Progenitor cell of endocrine pancreas (in vitro differentiated cells): ENCODE data around the gene TMEM205. TPM values are rescaled to one million over a fixed set of nuclear protein-coding genes. Genes with fewer than 3 reads are reported as not detected.
"Not testable (repeated sequence)": the region's sequence is repeated elsewhere in the genome, so short reads cannot be mapped to it uniquely, and the experiment has no call there.

Experiments
- DNase-seq: peaks from one replicate; pipeline ENCODE4 v3.0.0; 2021; ENCODE audit warnings: low spot score; ENCODE audit not compliant: unreplicated experiment
- H3K27ac Mint-ChIP-seq: 2 replicates; pipeline ENCODE4 v1.8.0; 2021; ENCODE audit warnings: mild to moderate bottlenecking, moderate library complexity, mixed read lengths
- H3K27me3 Mint-ChIP-seq: 2 replicates; pipeline ENCODE4 v1.8.0; 2021; ENCODE audit warnings: mixed read lengths
- H3K36me3 Mint-ChIP-seq: 2 replicates; pipeline ENCODE4 v1.8.0; 2022; ENCODE audit warnings: mixed read lengths; ENCODE audit not compliant: insufficient read depth
- H3K4me1 Mint-ChIP-seq: 2 replicates; pipeline ENCODE4 v1.8.0; 2021; ENCODE audit warnings: low read depth, mixed read lengths
- H3K4me3 Mint-ChIP-seq: 2 replicates; pipeline ENCODE4 v1.8.0; 2021; ENCODE audit warnings: low read depth, mild to moderate bottlenecking, moderate library complexity, mixed read lengths
- H3K9me3 Mint-ChIP-seq: 2 replicates; pipeline ENCODE4 v1.8.0; 2021; ENCODE audit warnings: low read depth, mixed read lengths
- CTCF ChIP-seq: fragments of 200-600 bp; sonication (generic); IDR thresholded peaks from one replicate; pipeline ENCODE4 v1.5.0; 2021; ENCODE audit warnings: antibody characterized with exemption, mild to moderate bottlenecking; ENCODE audit not compliant: unreplicated experiment
- total RNA-seq: library from RNA; stranded (reverse); gene quantifications from 2 replicates; pipeline ENCODE4 v1.2.1, GENCODE V29; 2021

Gene TMEM205
- total RNA-seq, 1 donor from 2014 or later = 51.1 TPM

GRCh38 chr19:11359421-11359820, 13.4 kb upstream of the TMEM205 start:
- H3K9me3 Mint-ChIP-seq = no peaks in the 10 kb centered on the region
- H3K4me1 Mint-ChIP-seq = peaks cover 9% of the 10 kb centered on the region
- DNase-seq = no peak
- TF ChIP-seq CTCF = no peak
- no peak overlapping the region for H3K27ac Mint-ChIP-seq
- no peaks in the 10 kb centered on the region for H3K36me3 Mint-ChIP-seq
- peaks cover 59% of the 10 kb centered on the region for H3K27me3 Mint-ChIP-seq
- H3K4me3 Mint-ChIP-seq = no peak overlapping the region

- H3K36me3 Mint-ChIP-seq = no peaks in the 10 kb centered on the region
- H3K27me3 Mint-ChIP-seq = peaks cover 56% of the 10 kb centered on the region
- DNase-seq = no peak
- H3K27ac Mint-ChIP-seq = peak overlapping the region; percentile 45
- no peaks in the 10 kb centered on the region for H3K9me3 Mint-ChIP-seq
- peaks cover 9% of the 10 kb centered on the region for H3K4me1 Mint-ChIP-seq
- no peak for TF ChIP-seq CTCF
- peak overlapping the region; percentile 64 for H3K4me3 Mint-ChIP-seq
These were observed 10.8 kb upstream of the TMEM205 start for GRCh38 chr19:11356676-11357550.

- no peak for TF ChIP-seq CTCF
These were observed 10.0 kb upstream of the TMEM205 start for GRCh38 chr19:11356074-11356397.

GRCh38 chr19:11355160-11356073, 9.3 kb upstream of the TMEM205 start, which contains the start of gene PLPPR2:
TSS of gene PLPPR2 (plus strand) at chr19:11355432. CDS start at chr19:11357674, 2,242 bp downstream.
- peak; percentile 77 for DNase-seq
- TF ChIP-seq CTCF = no peak
- H3K9me3 Mint-ChIP-seq = no peaks in the 10 kb centered on the region
- peaks cover 41% of the 10 kb centered on the region for H3K27me3 Mint-ChIP-seq
- no peaks in the 10 kb centered on the region for H3K36me3 Mint-ChIP-seq
- H3K4me1 Mint-ChIP-seq = peaks cover 7% of the 10 kb centered on the region
- H3K4me3 Mint-ChIP-seq = peak within 1 kb of the TSS; percentile 64
- H3K27ac Mint-ChIP-seq = peak within 1 kb of the TSS; percentile 45

More at GRCh38 chr19:11356074-11356397, 10.0 kb upstream of the TMEM205 start:
- H3K4me3 Mint-ChIP-seq = peak overlapping the region; percentile 64
- H3K4me1 Mint-ChIP-seq = peaks cover 7% of the 10 kb centered on the region
- no peak for DNase-seq
- no peaks in the 10 kb centered on the region for H3K36me3 Mint-ChIP-seq
- H3K9me3 Mint-ChIP-seq = no peaks in the 10 kb centered on the region
- H3K27me3 Mint-ChIP-seq = peaks cover 47% of the 10 kb centered on the region
- peak overlapping the region; percentile 18 for H3K27ac Mint-ChIP-seq

GRCh38 chr19:11354102-11354501, 8.0 kb upstream of the TMEM205 start:
- not testable (repeated sequence) for H3K27ac Mint-ChIP-seq
- peaks cover 31% of the 10 kb centered on the region for H3K27me3 Mint-ChIP-seq

More at GRCh38 chr19:11354102-11354501, 8.0 kb upstream of the TMEM205 start:
- H3K4me1 Mint-ChIP-seq, DNase-seq, H3K36me3 Mint-ChIP-seq, H3K9me3 Mint-ChIP-seq, H3K4me3 Mint-ChIP-seq: not testable (repeated sequence)
